Smooth muscle cell (in vitro differentiated cells): ENCODE results near the gene CTF1. TPM values are rescaled to one million over a fixed set of nuclear protein-coding genes. Genes with fewer than 3 reads are reported as not detected.
A peak's percentile ranks its signal among the peaks of the same experiment; 100 is the strongest.

Source experiments
- DNase-seq: peaks from one replicate; lab custom pipeline; 2025; ENCODE audit not compliant: unreplicated experiment; lab: John Stamatoyannopoulos, UW
- H2AFZ ChIP-seq: fragments of 200-600 bp; sonication (generic); 2 replicates; pipeline ENCODE4 v1.6.0; 2016; ENCODE audit warnings: antibody characterized with exemption, low read depth, mild to moderate bottlenecking
- H3F3A ChIP-seq: fragments of 200-600 bp; sonication (generic); 2 replicates; pipeline ENCODE4 v1.6.0; 2017; ENCODE audit warnings: antibody characterized with exemption, low read depth
- H3K27ac ChIP-seq: fragments of 200-600 bp; sonication (generic); 2 replicates; pipeline ENCODE4 v1.5.1; 2016; ENCODE audit warnings: low read depth, mild to moderate bottlenecking
- H3K27me3 ChIP-seq: fragments of 200-600 bp; sonication (generic); 2 replicates; pipeline ENCODE4 v1.6.1; 2016; ENCODE audit warnings: low read depth, mild to moderate bottlenecking
- H3K36me3 ChIP-seq: fragments of 200-600 bp; sonication (generic); 2 replicates; pipeline ENCODE4 v1.5.1; 2016; ENCODE audit warnings: low read depth
- H3K4me1 ChIP-seq: fragments of 200-600 bp; sonication (generic); 2 replicates; pipeline ENCODE4 v1.5.1; 2016; ENCODE audit warnings: low read depth
- H3K4me2 ChIP-seq: fragments of 200-600 bp; sonication (generic); 2 replicates; pipeline ENCODE4 v1.6.0; 2016; ENCODE audit warnings: mild to moderate bottlenecking
- H3K4me3 ChIP-seq: fragments of 200-600 bp; sonication (generic); 2 replicates; pipeline ENCODE4 v1.5.1; 2016; ENCODE audit warnings: mild to moderate bottlenecking
- H3K79me2 ChIP-seq: fragments of 200-600 bp; sonication (generic); 2 replicates; pipeline ENCODE4 v1.6.0; 2016; ENCODE audit warnings: low read depth, mild to moderate bottlenecking
- H3K9ac ChIP-seq: fragments of 200-600 bp; sonication (generic); 2 replicates; pipeline ENCODE4 v1.6.0; 2016; ENCODE audit warnings: low read depth
- H3K9me3 ChIP-seq: fragments of 200-600 bp; sonication (generic); replicated peaks from 2 replicates; pipeline ENCODE4 v1.5.1; 2016; ENCODE audit warnings: low read depth
- H4K20me1 ChIP-seq: fragments of 200-600 bp; sonication (generic); 2 replicates; pipeline ENCODE4 v1.6.0; 2016; ENCODE audit warnings: low read depth
- CTCF ChIP-seq: fragments of 200-600 bp; sonication (generic); IDR thresholded peaks from 2 replicates; pipeline ENCODE4 v1.5.1; 2017; ENCODE audit warnings: borderline replicate concordance, mild to moderate bottlenecking, antibody characterized with exemption; ENCODE audit not compliant: insufficient read depth, poor library complexity, severe bottlenecking
- WGBS: methylation state at CpG from one replicate; pipeline ENCODE4 v1.1.7; 2016; ENCODE audit warnings: low lambda C conversion rate; 5-methylcytosine and 5-hydroxymethylcytosine counted together
- polyA plus RNA-seq: library from polyadenylated mRNA; unstranded; fragments of >200 nt; fragmentation: Nextera tagmentation; extraction: Ambion mirVana; gene quantifications from 2 replicates; pipeline ENCODE4 v1.2.1, GENCODE V29; 2016
- total RNA-seq: library from RNA; depleted of rRNA; stranded (reverse); fragments of >200 nt; gene quantifications from 2 replicates; pipeline ENCODE4 v1.2.3, GENCODE V29; 2014

The CTF1 gene
- total and polyA plus RNA-seq, 2 experiments from 2014 or later = 0.76 to 8.1 TPM

DNA sequence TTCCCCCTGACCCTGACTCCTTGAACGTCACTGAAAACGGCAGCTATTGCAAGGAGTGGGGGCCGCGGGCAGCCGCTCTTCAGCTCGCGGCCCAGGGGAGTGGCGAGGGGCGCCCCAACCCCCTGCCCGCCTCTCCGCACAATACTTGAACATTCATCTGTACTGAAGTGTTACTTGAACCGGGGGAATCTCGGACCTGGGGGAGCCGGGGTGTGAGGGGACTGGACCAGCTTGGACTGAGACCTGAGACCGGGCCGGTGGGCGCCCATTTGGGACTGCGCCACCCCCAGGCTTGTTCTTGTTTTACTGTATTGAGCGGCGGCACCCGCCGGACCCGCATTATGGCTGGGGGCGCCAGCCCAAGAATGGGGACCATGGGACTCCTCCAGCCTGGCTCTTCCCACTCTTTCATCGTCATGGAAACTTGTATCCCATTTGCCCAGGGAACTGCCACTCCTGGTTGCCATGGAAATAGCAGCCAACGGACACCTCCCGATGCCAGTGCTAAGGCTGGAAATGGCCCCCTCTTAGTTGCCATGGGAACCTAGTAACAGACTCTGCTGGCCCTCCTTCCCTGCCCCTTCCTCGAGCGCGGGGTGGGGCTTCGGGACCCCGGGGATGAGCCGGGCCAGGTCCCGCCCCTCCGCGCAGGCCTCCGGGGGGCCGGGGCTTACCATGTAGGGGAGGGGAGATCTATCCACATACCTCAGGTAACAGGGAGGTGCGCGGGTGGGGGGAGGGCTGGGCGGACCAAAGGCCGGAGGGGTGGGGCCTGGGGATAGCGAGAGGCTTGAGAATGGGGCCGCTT is 51.6 kb downstream of the CTF1 start:
- Histone ChIP-seq H4K20me1 (peaks cover 17% of the 10 kb centered on the region), H3K9ac (peak overlapping the region; percentile 91), H3K4me1 (peaks cover 9% of the 10 kb centered on the region), H3K79me2 (peaks cover 3% of the 10 kb centered on the region), H3K4me3 (peak overlapping the region; percentile 97), H2AFZ (peak overlapping the region; percentile 22), H3K9me3 (no peaks in the 10 kb centered on the region), H3F3A (peaks cover 3% of the 10 kb centered on the region), H3K27ac (peak overlapping the region; percentile 99), H3K4me2 (peak overlapping the region; percentile 92), H3K27me3 (no peaks in the 10 kb centered on the region), H3K36me3 (no peaks in the 10 kb centered on the region)
- TF ChIP-seq CTCF = no peak
- 28% methylated on average over 37 of the region's 44 CpGs for WGBS
- peak; percentile 83 for DNase-seq

DNA sequence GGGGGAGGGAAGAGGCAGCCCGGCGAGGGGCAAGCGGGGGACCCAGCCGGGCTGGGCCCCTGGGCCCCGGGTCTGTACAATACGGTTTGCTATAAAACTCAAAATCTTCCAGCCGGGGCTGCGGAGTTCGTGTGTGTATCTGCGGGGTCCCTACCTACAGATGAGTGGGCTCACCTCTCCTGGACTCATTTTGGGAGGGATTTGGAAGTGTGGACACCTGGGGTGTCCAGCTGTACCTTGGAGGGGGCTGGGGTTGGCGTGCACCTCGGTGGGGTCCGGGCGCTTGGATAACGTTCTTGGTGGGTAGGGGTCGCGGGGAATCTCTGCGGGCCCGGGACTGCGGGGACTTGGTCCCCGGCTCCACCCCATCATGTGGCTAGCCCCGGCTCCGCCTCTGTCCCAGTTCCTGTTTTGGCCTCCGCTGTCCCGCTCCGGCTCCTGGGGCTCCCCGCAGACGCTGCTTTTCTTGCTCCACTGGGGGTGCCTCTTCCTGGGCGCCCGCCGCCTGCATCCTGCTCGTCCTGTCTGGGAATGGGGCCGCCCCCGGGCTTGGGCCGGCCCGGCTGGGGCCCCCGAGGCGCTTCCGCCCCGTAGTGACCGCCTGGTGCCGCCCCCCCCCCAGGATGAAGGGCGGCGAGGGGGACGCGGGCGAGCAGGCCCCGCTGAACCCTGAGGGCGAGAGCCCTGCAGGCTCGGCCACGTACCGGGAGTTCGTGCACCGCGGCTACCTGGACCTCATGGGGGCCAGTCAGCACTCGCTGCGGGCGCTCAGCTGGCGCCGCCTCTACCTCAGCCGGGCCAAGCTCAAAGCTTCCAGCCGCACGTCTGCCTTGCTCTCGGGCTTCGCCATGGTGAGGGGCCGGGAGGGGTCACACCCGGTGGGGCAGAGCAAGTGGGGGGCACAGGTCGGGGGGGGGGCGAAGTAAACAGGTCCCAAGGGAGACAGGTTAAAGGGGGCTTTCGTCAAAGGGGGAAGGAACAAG is 52.5 kb downstream of the CTF1 start, which contains the start of gene ORAI3:
ORAI3 (plus strand) TSS at position 402 of the 983 bp plus-strand sequence; CDS start at position 624, 222 bp downstream.
- Histone ChIP-seq H3K27me3 (no peaks in the 10 kb centered on the region), H3K79me2 (no peaks in the 10 kb centered on the region), H3K4me3 (peak within 1 kb of the TSS; percentile 97), H3K4me2 (peak within 1 kb of the TSS; percentile 92), H2AFZ (peak within 1 kb of the TSS; percentile 22), H3K4me1 (peaks cover 9% of the 10 kb centered on the region), H3K9ac (peak within 1 kb of the TSS; percentile 91), H4K20me1 (peaks cover 22% of the 10 kb centered on the region), H3K9me3 (no peaks in the 10 kb centered on the region), H3K27ac (peak within 1 kb of the TSS; percentile 99), H3K36me3 (no peaks in the 10 kb centered on the region), H3F3A (peaks cover 3% of the 10 kb centered on the region)
- no peak for TF ChIP-seq CTCF
- 2% methylated on average over 59 of the region's 70 CpGs for WGBS
- peak; percentile 63 for DNase-seq

DNA sequence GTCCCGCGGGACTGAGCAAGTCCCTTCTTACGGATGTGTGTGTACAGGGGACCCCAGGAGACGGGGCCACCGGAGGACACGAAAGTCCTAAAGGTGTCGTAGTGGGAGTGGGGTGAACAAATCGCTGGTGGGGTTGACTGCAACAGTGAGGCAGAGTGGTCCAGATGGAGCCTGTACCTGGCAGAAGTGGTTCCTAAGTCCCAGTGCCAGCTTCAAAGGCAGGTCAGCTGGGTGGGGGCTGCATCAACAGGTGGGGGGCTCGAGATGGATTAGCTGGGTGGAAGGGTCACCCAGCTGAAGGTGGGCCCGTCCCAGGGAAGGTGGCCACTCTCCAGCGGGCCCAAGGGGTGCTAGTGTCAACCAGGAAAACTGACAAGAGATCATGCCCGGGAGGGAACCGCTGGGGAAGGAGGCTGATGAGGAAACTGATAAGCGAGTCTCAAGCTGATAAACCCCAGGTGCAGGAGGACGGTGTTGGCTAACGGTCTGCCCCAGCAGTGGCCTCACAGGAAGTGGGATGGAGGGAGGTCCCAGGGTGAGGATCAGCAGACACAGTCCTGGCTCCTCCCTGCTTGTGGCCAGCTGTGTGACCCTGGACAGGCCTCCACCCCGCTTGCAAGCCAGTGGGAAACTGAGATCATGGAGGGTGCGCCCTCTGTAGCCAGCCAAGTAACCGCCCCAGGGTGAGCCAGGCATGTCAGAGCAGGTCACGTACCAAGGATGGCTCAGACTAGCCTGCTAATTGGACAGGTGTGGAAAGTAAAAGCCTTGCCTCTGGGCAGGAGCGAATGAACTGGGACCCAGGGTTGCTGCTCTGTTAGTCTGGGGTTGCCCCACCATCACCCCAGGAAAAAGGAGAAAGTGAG is 53.5 kb downstream of the CTF1 start:
- no peaks in the 10 kb centered on the region for H3K27me3 ChIP-seq
- no peak for DNase-seq
- peak overlapping the region; percentile 92 for H3K4me2 ChIP-seq
- peak overlapping the region; percentile 82 for H3K9ac ChIP-seq
- 6% methylated on average over 21 of the region's 21 CpGs for WGBS
- no peaks in the 10 kb centered on the region for H3K9me3 ChIP-seq
- no peaks in the 10 kb centered on the region for H3K79me2 ChIP-seq
- H3K4me3 ChIP-seq = peak overlapping the region; percentile 97
- H4K20me1 ChIP-seq = peaks cover 25% of the 10 kb centered on the region
- H2AFZ ChIP-seq = no peak overlapping the region
- peak overlapping the region; percentile 99 for H3K27ac ChIP-seq
- peaks cover 3% of the 10 kb centered on the region for H3F3A ChIP-seq
- no peaks in the 10 kb centered on the region for H3K36me3 ChIP-seq
- no peak for TF ChIP-seq CTCF
- H3K4me1 ChIP-seq = peaks cover 9% of the 10 kb centered on the region
